HUDEP-2 (cell line): ENCODE data around the gene ADAM22.

Experiments
- DNase-seq, 76 experiments: peaks; one replicate each; lab custom pipeline; 2025; ENCODE audit not compliant: unreplicated experiment in 76 of 76; lab: John Stamatoyannopoulos, UW

Gene ADAM22

GRCh38 chr7:88205179-88205578 is 271.1 kb downstream of the ADAM22 start:
- DNase-seq, result peak in 31 of 76 experiments; percentile 2 to 81 (median 42)

DNA sequence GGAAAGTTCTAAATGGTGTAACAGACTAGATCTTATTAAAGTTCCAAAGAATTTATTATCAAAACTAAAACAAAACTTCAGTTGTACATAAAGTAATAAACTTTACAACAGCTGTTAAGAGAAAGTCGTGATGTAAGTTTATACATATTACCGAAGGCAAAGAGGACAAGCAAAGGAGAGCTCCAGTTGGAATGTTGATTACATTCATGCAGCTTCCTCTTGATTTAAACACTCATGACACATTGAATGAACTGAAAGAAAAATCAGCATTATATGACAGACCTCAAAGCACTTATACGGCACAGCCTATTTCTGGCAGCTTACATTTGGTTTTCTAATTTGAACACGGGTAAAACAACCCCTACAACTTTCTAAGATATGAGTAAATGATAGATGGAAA is 272.2 kb downstream of the ADAM22 start:
- no peak for DNase-seq

- no peak for DNase-seq
Observed at GRCh38 chr7:88208521-88208920, 274.5 kb downstream of the ADAM22 start.

GRCh38 chr7:88212918-88213317 is 278.9 kb downstream of the ADAM22 start:
- DNase-seq, result no peak

DNA sequence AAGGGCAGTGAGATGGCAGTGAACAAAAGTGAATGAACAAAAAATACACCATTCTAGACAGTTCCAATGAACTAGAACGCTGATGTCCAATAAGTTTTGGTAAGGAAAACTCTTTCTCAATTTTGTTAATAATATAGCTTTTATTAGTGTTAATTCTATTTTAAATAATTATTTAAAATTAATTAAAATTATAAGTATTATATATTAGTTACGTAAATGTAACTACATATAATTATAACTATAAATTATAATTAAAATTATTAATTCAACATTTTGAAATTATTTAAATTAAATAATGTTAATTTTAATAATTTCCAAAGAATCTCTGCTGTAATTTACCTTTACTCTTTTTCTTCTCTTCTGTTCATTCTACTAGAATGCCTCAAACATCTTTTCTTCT is 280.4 kb downstream of the ADAM22 start:
- DNase-seq, result no peak

GRCh38 chr7:88215295-88215694 is 281.2 kb downstream of the ADAM22 start:
- DNase-seq, result no peak

DNA sequence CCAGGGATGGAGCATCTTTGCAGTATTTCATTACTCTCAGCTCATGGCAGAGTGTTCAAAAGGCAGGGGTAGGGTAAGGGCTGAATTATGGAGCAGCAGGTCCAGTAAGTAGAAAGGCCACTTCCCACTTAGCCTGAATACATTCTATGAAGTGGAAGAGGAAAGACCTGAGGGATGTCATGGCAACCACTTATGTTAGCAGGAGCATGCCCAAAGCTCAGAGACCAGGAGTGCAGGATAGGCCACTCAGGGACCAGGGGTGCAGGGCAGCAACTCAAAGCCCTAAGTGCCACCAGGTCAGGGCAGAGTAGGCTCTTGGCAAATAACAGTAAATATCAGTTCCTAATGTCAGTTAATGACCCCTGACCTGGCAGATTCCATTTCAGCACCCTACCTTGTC is 282.2 kb downstream of the ADAM22 start:
- DNase-seq, result no peak

DNA sequence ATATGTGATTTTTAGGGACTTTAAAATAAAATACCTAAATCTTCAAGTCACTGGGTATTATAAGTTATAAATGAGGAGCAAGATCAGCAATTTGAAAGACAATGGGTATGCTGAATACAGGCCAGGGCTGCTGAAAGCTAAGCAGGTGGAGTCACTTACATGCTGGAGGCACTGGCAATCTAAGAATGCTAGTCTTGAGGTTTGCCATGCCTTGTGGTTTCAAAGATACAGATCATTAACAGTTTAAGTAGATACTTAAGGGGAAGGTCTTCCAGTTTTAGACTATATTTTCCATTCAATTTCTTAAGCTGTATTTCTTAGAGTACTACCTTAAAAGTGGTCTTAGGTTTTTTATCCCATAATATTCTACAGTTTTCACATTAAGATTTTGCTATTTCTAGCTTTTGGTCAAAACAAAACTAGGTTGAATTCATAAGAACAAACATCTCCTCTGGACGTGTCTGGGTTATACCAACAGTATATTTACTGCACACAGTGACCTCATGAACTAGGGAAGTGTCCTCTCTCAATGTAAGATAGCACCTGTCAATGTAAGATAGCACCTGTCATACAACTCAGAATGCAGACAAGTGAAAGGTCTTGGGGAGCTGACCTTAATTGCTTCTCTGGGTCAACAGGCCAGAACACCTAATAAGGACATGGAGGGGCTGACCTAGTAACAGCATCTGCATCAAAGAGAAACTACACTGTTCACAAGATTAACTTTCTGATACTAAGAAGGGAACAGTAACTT is 283.8 kb downstream of the ADAM22 start:
- peak in 27 of 76 experiments; percentile 4 to 67 (median 21) for DNase-seq

- DNase-seq, result no peak
Observed at GRCh38 chr7:88218429-88218745, 284.3 kb downstream of the ADAM22 start.

GRCh38 chr7:88218836-88219605 is 285.0 kb downstream of the ADAM22 start:
- peak in 73 of 76 experiments; percentile 6 to 73 (median 47) for DNase-seq

- DNase-seq, result peak in 74 of 76 experiments; percentile 28 to 89 (median 76)
Observed at GRCh38 chr7:88219781-88220747, 286.0 kb downstream of the ADAM22 start, which contains the start of gene SRI. SRI (minus strand) TSS chr7:88220038; CDS start chr7:88220026, 12 bp downstream.

- DNase-seq, result no peak
Observed at GRCh38 chr7:88223265-88223664, 289.2 kb downstream of the ADAM22 start.

GRCh38 chr7:88224601-88225275 is 290.7 kb downstream of the ADAM22 start:
- DNase-seq, result peak in 5 of 76 experiments; percentile 15 to 41 (median 27)

GRCh38 chr7:88226201-88226600 is 292.1 kb downstream of the ADAM22 start:
- no peak for DNase-seq

DNA sequence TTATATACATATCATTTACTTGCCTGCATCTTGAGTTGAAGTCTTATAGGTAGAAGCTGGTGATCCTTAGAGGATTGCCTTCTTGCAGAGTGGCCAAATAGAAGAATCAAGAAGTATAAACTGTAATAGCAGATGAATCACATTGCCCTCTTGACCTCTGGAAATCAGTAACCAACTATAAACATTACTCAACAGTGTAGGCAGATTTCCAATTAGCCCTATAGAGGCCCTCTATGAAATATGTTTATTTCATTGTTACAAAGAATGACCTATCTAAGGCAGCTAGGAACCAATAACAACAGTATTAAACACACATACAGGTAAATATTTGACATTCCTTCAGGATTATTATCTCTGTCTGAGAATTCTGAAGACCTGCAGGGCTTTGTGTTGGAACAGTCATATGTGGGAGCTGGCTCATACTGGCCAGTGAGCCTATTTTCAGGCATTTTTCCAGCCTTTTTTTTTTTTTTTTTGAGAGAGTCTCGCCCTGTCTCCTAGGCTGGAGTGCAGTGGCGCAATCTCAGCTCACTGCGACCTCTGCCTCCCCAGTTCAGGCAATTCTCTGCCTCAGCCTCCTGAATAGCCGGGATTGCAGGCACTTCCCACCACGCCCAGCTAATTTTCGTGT is 292.9 kb downstream of the ADAM22 start:
- DNase-seq, result no peak

- no peak for DNase-seq
Observed at GRCh38 chr7:88229302-88229995, 295.4 kb downstream of the ADAM22 start.

GRCh38 chr7:88230646-88231045 is 296.6 kb downstream of the ADAM22 start:
- no peak for DNase-seq

- DNase-seq, result no peak
Observed at GRCh38 chr7:88233828-88234227, 299.8 kb downstream of the ADAM22 start.

DNA sequence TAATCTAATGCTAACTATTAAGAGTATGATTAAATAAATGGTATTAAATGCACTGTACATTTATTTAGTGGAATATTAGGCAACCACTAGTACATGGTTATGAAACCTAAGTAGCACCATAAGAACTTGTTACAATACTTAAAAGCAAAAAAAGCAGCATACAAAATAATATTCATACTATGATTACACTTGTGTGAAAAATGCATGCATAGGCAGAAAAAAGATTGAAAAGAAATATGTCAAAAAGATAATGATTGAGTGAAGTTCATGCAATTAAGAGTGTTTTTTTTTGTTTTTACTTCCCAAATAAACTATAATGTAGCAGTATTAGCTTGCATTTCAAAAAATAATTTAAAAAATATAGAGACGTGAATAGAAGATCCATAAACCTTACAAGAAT is 305.8 kb downstream of the ADAM22 start:
- DNase-seq, result no peak
